PC-3 (cell line): ENCODE data around the gene WWP2. TPM values are rescaled to one million over a fixed set of nuclear protein-coding genes. Genes with fewer than 3 reads are reported as not detected.
A peak's percentile ranks its signal among the peaks of the same experiment; 100 is the strongest.

Source experiments
- ATAC-seq: fragments of 200-7000 bp; cut with Tn5 transposase; 2 replicates; pipeline ENCODE4 v1.9.1; 2020; ENCODE audit warnings: mild to moderate bottlenecking, moderate library complexity
- BruUV-seq: library from RNA; stranded (reverse); fragments of 400-500 nt; replicated peaks from 2 replicates; lab custom pipeline; 2021; lab: Mats Ljungman, UMichigan
- CTCF ChIA-PET: fragments of 300-600 bp; sonication (Branson Sonifier 250); formaldehyde crosslinking; loops from one replicate; lab custom pipeline; 2022; ENCODE audit warnings: antibody characterized with exemption; lab: Charles Lee
- POLR2A ChIA-PET: fragments of 300-600 bp; sonication (Branson Sonifier 250); formaldehyde crosslinking; loops from one replicate; lab custom pipeline; 2022; ENCODE audit warnings: antibody characterized with exemption; ENCODE audit not compliant: unreplicated experiment; lab: Charles Lee
- DNase-seq: peaks from one replicate; pipeline ENCODE4 v3.0.0-alpha.2; 2015
- H2AFZ ChIP-seq: fragments of 300-600 bp; sonication (generic); 2 replicates; pipeline ENCODE4 v1.6.0; 2016; ENCODE audit warnings: antibody characterized with exemption, low read length
- H3F3A ChIP-seq: fragments of 300-600 bp; sonication (generic); one replicate; pipeline ENCODE4 v1.6.0; 2017; ENCODE audit warnings: antibody characterized with exemption, low read length, control low read depth, mild to moderate bottlenecking; ENCODE audit not compliant: unreplicated experiment
- H3K27ac ChIP-seq: fragments of 300-600 bp; sonication (generic); 2 replicates; pipeline ENCODE4 v1.5.1; 2016; ENCODE audit warnings: mild to moderate bottlenecking, low read length
- H3K27me3 ChIP-seq: fragments of 300-600 bp; sonication (generic); 2 replicates; pipeline ENCODE4 v1.6.1; 2016; ENCODE audit warnings: low read length, mixed read lengths
- H3K36me3 ChIP-seq: fragments of 300-600 bp; sonication (generic); 2 replicates; pipeline ENCODE4 v1.6.1; 2016; ENCODE audit warnings: low read depth, mixed run types, low read length, mixed read lengths
- H3K4me1 ChIP-seq: fragments of 300-600 bp; sonication (generic); 2 replicates; pipeline ENCODE4 v1.5.1; 2016; ENCODE audit warnings: low read length; ENCODE audit not compliant: insufficient read depth
- H3K4me2 ChIP-seq: fragments of 300-600 bp; sonication (generic); 2 replicates; pipeline ENCODE4 v1.6.0; 2016; ENCODE audit warnings: low read length
- H3K4me3 ChIP-seq: fragments of 300-600 bp; sonication (generic); 2 replicates; pipeline ENCODE4 v1.5.1; 2016; ENCODE audit warnings: mild to moderate bottlenecking, low read length, mixed read lengths
- H3K79me2 ChIP-seq: fragments of 300-600 bp; sonication (generic); 2 replicates; pipeline ENCODE4 v1.6.1; 2017; ENCODE audit warnings: low read length, mixed read lengths
- H3K9ac ChIP-seq: fragments of 300-600 bp; sonication (generic); 2 replicates; pipeline ENCODE4 v1.6.0; 2016; ENCODE audit warnings: mild to moderate bottlenecking, low read length
- H3K9me2 ChIP-seq: fragments of 300-600 bp; sonication (generic); replicated peaks from 2 replicates; pipeline ENCODE4 v1.6.1; 2016; ENCODE audit warnings: mixed run types, low read length, mixed read lengths
- H3K9me3 ChIP-seq: fragments of 300-600 bp; sonication (generic); 2 replicates; pipeline ENCODE4 v1.6.1; 2016; ENCODE audit warnings: low read length, mixed read lengths
- H4K20me1 ChIP-seq: fragments of 300-600 bp; sonication (generic); 2 replicates; pipeline ENCODE4 v1.6.1; 2016; ENCODE audit warnings: low read length, mixed read lengths
- CTCF ChIP-seq: fragments of 300-600 bp; sonication (generic); conservative IDR thresholded peaks from 2 replicates; pipeline ENCODE4 v1.5.1; 2017; ENCODE audit warnings: antibody characterized with exemption, low read depth, mild to moderate bottlenecking, low read length
- EZH2 ChIP-seq: fragments of 300-600 bp; sonication (generic); IDR thresholded peaks from one replicate; pipeline ENCODE4 v1.6.1; 2017; ENCODE audit warnings: antibody characterized with exemption, mild to moderate bottlenecking, low read length; ENCODE audit not compliant: unreplicated experiment
- EZH2phosphoT487 ChIP-seq: fragments of 300-600 bp; sonication (generic); IDR thresholded peaks from 2 replicates; pipeline ENCODE4 v1.6.1; 2018; ENCODE audit warnings: mild to moderate bottlenecking, antibody characterized with exemption, low read length, borderline replicate concordance
- intact Hi-C: fragments of 100-400 bp; cut with micrococcal nuclease; formaldehyde crosslinking; loops from 2 replicates; pipeline ENCODE4 v1.9.0; 2023
- total RNA-seq: library from RNA; depleted of rRNA; stranded (reverse); fragments of >200 nt; gene quantifications from 2 replicates; pipeline ENCODE4 v1.2.3, GENCODE V29; 2014

The WWP2 gene
- total RNA-seq, 1 experiment from 2014 or later, result 15.8 TPM

GRCh38 chr16:69861292-69862030, 99.3 kb downstream of the WWP2 start:
- no peak for TF ChIP-seq CTCF
- TF ChIP-seq EZH2phosphoT487, result no peak
- TF ChIP-seq EZH2, result no peak
- intact Hi-C loops, result loop anchor here (1.0 kb wide), 1 partner anchor 65 kb away; no protein-coding TSS in a partner anchor
- Histone ChIP-seq H3K27ac (no peak overlapping the region), H3K4me2 (no peak overlapping the region), H3K4me3 (no peak overlapping the region), H4K20me1 (no peaks in the 10 kb centered on the region), H3K27me3 (no peaks in the 10 kb centered on the region), H3K4me1 (no peaks in the 10 kb centered on the region), H3K9me2 (no peaks in the 10 kb centered on the region), H3K36me3 (no peaks in the 10 kb centered on the region), H3K79me2 (no peaks in the 10 kb centered on the region), H3F3A (no peaks in the 10 kb centered on the region), H3K9ac (no peak overlapping the region), H3K9me3 (no peaks in the 10 kb centered on the region), H2AFZ (no peak overlapping the region)
- no peak for DNase-seq
- no TSS peak for BruUV-seq
- ATAC-seq, result peak; percentile 73
- ChIA-PET CTCF (no interaction called here), POLR2A (no interaction called here)

GRCh38 chr16:69863401-69864281, 101.5 kb downstream of the WWP2 start:
- intact Hi-C loops, result no loop called here
- CTCF ChIA-PET, result no interaction called here
- BruUV-seq, result no TSS peak

More at GRCh38 chr16:69863401-69864281, 101.5 kb downstream of the WWP2 start:
- no peak overlapping the region for H2AFZ ChIP-seq
- DNase-seq, result no peak
- no peaks in the 10 kb centered on the region for H3K9me3 ChIP-seq
- no peaks in the 10 kb centered on the region for H3F3A ChIP-seq
- H3K4me2 ChIP-seq, result no peak overlapping the region
- H3K79me2 ChIP-seq, result no peaks in the 10 kb centered on the region
- H3K4me3 ChIP-seq, result no peak overlapping the region
- H3K9ac ChIP-seq, result no peak overlapping the region
- H3K27ac ChIP-seq, result no peak overlapping the region
- H3K4me1 ChIP-seq, result no peaks in the 10 kb centered on the region
- POLR2A ChIA-PET, result no interaction called here
- H3K36me3 ChIP-seq, result no peaks in the 10 kb centered on the region
- H3K27me3 ChIP-seq, result no peaks in the 10 kb centered on the region
- TF ChIP-seq EZH2phosphoT487 (no peak), CTCF (no peak), EZH2 (no peak)
- H3K9me2 ChIP-seq, result no peaks in the 10 kb centered on the region
- ATAC-seq, result no peak
- no peaks in the 10 kb centered on the region for H4K20me1 ChIP-seq
